ENCODE measurements around the gene SLC16A14. TPM values are rescaled to one million over a fixed set of nuclear protein-coding genes. Genes with fewer than 3 reads are reported as not detected.

SLC16A14 gene
- total RNA-seq, 1 experiment from 2014 or later = 0.56 TPM

DNA sequence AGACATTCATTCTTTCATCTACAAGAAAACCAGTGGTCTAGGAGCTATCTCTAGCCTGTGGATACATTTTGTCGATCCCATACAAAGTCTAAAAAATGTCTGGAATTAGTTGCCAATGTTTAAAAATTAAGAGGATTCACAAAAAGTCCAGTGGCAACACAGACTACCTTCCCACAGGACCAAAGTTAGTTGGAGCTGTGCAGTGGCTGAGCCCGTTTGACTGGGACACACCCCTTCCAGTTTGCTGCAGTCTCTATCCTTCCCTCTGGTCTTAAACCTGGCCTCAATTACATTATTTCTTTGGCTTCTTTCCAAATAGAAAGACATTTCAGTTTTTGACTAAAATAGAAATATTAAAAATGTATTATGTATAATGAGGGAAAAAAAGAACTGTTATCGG lies 18.6 kb downstream of the SLC16A14 start:
- no peak overlapping the region for H3K4me3 Mint-ChIP-seq (ENCODE audit: unreplicated experiment)
- ChIA-PET CTCF (no interaction called here), POLR2A (interaction anchor here (2.2 kb wide), 1 partner anchor 18 kb away, joined by 11 read pairs; the partner anchor contains the start of gene SLC16A14)
- DNase-seq (ENCODE audit: unreplicated experiment) = no peak
- TF ChIP-seq CTCF (IDR thresholded peaks at IDR 0.05; ENCODE audit: unreplicated experiment) = no peak
- H3K36me3 Mint-ChIP-seq (ENCODE audit: insufficient read depth, unreplicated experiment) = peaks cover 5% of the 10 kb centered on the region
- no TSS peak for BruUV-seq (replicated peaks)
- H3K9me3 Mint-ChIP-seq (ENCODE audit: unreplicated experiment) = no peaks in the 10 kb centered on the region
- no peaks in the 10 kb centered on the region for H3K27me3 Mint-ChIP-seq (ENCODE audit: insufficient read depth, unreplicated experiment)
- intact Hi-C loops (cut with micrococcal nuclease) = no loop called here
- H3K27ac Mint-ChIP-seq (ENCODE audit: low read depth, unreplicated experiment) = no peak overlapping the region
- peaks cover 11% of the 10 kb centered on the region for H3K4me1 Mint-ChIP-seq (ENCODE audit: insufficient read depth, unreplicated experiment)

DNA sequence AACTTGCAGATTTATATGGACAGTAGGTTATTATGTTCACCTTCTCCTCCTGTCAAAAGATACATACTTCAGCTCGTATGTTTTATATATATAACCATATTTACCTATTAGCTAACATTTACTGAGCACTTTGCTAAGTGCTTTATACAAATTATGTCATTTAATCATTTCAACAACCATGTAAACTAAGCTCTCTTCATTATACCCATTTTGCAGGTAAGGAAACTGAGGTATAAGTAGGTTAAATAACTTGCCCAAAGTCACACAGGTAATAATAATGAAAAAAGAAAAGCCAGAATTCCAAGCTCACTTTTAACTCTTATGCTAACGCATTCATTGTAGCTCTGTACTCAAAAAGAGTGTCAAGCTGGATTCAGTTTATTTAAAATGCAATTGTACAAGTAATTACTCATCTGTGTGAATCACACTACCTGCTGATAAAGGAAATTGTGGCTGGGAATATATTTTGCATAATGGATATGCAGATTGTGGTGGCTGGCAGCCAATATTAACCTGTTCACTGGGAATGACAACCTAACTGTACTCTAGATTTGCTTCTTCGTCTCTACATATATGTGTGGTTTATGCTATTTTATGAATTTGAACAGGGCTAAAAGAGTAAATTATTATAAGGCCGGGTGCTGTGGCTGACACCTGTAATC lies 20.6 kb downstream of the SLC16A14 start:
- Mint-ChIP-seq H3K4me3 (ENCODE audit: unreplicated experiment) (no peak overlapping the region), H3K27ac (ENCODE audit: low read depth, unreplicated experiment) (no peak overlapping the region), H3K36me3 (ENCODE audit: insufficient read depth, unreplicated experiment) (peaks cover 7% of the 10 kb centered on the region), H3K9me3 (ENCODE audit: unreplicated experiment) (no peaks in the 10 kb centered on the region), H3K4me1 (ENCODE audit: insufficient read depth, unreplicated experiment) (no peaks in the 10 kb centered on the region), H3K27me3 (ENCODE audit: insufficient read depth, unreplicated experiment) (no peaks in the 10 kb centered on the region)
- ChIA-PET POLR2A (no interaction called here), CTCF (no interaction called here)
- no TSS peak for BruUV-seq (replicated peaks)
- intact Hi-C loops (cut with micrococcal nuclease) = no loop called here
- DNase-seq (ENCODE audit: unreplicated experiment) = peak; percentile 28
- TF ChIP-seq CTCF (IDR thresholded peaks at IDR 0.05; ENCODE audit: unreplicated experiment) = no peak

DNA sequence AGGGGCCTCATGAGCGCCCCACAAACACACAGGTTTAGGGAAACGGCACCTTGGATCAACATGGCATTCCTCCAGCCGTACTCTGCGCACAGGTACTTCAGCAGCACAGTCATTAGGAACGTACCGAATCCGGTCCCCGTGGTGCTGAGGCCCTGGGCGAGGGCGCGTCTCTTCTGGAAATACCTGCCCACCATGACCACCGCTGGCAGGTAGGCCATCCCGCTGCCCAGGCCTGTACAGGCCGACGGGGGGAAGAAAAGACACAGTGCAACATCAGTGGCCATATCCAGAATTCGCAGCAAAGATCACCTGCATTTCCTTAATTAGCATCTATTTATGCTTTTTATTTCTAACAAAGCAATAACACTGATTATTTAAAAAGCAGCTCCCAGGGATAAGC lies 22.2 kb downstream of the SLC16A14 start:
- no peaks in the 10 kb centered on the region for H3K4me1 Mint-ChIP-seq (ENCODE audit: insufficient read depth, unreplicated experiment)

DNA sequence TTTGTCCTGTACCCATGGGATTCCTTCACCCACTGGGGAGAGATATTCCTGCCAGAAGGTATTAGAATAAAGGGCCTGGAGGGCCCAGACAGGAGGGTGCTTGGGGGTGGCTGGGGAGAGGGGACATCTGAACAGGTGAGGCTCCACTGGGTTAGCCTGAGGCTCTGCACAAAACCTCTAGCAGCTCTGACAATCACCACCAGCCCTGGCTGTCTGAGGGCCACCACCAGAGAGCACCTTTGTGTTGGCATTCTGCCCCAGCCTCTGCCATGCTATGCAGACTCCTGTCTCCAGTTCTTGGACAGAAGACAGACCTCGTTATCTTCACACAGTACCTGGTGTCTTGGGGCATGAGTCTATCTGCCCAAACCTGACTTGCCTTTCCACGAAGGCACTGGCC lies 25.3 kb downstream of the SLC16A14 start:
- H3K4me1 Mint-ChIP-seq (ENCODE audit: insufficient read depth, unreplicated experiment) = no peaks in the 10 kb centered on the region
- no peak overlapping the region for H3K4me3 Mint-ChIP-seq (ENCODE audit: unreplicated experiment)
- BruUV-seq (replicated peaks) = no TSS peak
- no peaks in the 10 kb centered on the region for H3K27me3 Mint-ChIP-seq (ENCODE audit: insufficient read depth, unreplicated experiment)
- H3K9me3 Mint-ChIP-seq (ENCODE audit: unreplicated experiment) = no peaks in the 10 kb centered on the region
- CTCF ChIA-PET = no interaction called here
- TF ChIP-seq CTCF (IDR thresholded peaks at IDR 0.05; ENCODE audit: unreplicated experiment) = no peak
- intact Hi-C loops (cut with micrococcal nuclease) = no loop called here
- no peak for DNase-seq (ENCODE audit: unreplicated experiment)
- H3K27ac Mint-ChIP-seq (ENCODE audit: low read depth, unreplicated experiment) = no peak overlapping the region
- H3K36me3 Mint-ChIP-seq (ENCODE audit: insufficient read depth, unreplicated experiment) = peaks cover 7% of the 10 kb centered on the region
- POLR2A ChIA-PET = interaction anchor here (1.0 kb wide), 1 partner anchor 9 kb away, joined by 4 read pairs; no protein-coding TSS in a partner anchor

More for the DNA sequence above, 22.2 kb downstream of the SLC16A14 start:
- intact Hi-C loops (cut with micrococcal nuclease) = no loop called here
- Mint-ChIP-seq H3K4me3 (ENCODE audit: unreplicated experiment) (no peak overlapping the region), H3K9me3 (ENCODE audit: unreplicated experiment) (no peaks in the 10 kb centered on the region), H3K27ac (ENCODE audit: low read depth, unreplicated experiment) (no peak overlapping the region), H3K36me3 (ENCODE audit: insufficient read depth, unreplicated experiment) (peaks cover 7% of the 10 kb centered on the region), H3K27me3 (ENCODE audit: insufficient read depth, unreplicated experiment) (no peaks in the 10 kb centered on the region)
- POLR2A ChIA-PET = interaction anchor here (0.7 to 0.8 kb wide), 2 partner anchors 10 to 26 kb away, joined by 3 read pairs; no protein-coding TSS in a partner anchor
- no TSS peak for BruUV-seq (replicated peaks)
- CTCF ChIA-PET = no interaction called here
- TF ChIP-seq CTCF (IDR thresholded peaks at IDR 0.05; ENCODE audit: unreplicated experiment) = no peak
- no peak for DNase-seq (ENCODE audit: unreplicated experiment)
